ENCODE data around the gene DOLK.

DOLK gene

GRCh38 chr9:128933731-128934130 is 13.7 kb downstream of the DOLK start:
- no peak for DNase-seq (ENCODE audit: low read depth)

GRCh38 chr9:128929560-128929959 is 17.8 kb downstream of the DOLK start:
- DNase-seq (ENCODE audit: low read depth): no peak

DNA sequence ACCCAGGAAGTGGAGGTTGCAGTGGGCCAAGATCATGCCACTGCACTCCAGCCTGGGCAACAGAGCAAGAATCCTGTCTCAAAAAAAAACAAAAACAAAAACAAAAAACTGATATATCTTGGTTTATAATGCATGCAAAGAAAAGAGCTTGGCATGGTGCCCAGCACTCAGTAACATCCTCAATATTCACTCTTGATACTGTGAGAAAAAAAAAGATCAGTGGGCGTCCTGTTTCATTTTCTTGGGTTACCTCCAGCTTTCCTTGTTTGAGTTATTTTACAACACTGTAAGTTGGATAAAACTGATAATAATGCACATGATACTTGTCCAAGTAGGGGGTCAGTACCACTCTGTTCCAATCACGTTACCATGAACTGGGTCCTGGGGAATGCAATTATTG is 18.8 kb downstream of the DOLK start:
- no peak for DNase-seq (ENCODE audit: low read depth)

DNA sequence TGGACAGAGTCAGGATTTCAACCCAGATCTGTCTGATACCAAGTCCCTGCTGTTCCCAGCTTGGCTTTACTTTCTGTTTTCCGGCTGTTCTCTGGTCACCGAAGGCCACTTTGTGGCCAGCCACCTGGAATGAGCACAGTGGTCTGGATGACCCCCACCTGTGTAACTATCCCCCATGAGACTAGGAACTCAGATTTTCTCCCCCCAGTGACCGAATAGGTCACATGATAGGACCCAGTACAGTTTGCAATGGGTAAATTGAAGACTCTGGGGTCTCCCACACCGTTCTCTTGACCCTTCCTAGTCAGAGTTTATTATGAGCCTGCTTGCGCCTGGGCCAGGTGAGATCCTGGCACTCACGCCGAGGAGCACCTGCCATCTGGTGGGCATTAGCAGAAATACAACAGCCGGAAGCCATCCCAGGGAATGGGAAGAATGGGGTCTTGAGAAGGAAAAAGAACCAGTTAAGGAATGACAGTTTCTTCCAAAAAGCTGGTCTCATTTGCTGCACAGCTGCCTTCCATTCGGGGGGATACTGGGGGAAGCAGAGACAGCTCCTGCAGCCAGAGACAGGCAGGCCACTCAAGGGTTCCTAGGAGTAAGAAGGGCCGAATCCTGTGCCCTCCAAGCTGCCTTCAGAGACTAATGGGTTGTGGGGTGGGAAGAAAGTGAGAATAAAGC is 19.5 kb downstream of the DOLK start:
- no peak for DNase-seq (ENCODE audit: low read depth)

DNA sequence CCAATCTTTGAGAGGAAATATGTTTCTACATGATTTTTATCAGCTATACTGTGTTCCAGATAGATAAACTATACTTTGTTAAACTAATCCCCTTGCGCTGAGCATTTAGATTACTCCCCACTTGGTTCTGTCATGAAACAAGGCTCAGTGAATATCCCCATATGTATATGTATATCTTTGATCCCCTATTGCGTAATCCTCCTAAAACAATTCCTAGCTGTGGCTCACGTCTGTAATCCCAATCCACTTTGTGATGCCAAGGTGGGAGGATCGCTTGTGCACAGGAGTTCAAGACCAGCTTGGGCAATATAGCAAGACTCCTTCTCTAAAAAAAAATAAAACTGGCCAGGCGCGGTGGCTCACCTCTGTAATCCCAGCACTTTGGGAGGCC is 23.9 kb downstream of the DOLK start:
- DNase-seq (ENCODE audit: low read depth): no peak

DNA sequence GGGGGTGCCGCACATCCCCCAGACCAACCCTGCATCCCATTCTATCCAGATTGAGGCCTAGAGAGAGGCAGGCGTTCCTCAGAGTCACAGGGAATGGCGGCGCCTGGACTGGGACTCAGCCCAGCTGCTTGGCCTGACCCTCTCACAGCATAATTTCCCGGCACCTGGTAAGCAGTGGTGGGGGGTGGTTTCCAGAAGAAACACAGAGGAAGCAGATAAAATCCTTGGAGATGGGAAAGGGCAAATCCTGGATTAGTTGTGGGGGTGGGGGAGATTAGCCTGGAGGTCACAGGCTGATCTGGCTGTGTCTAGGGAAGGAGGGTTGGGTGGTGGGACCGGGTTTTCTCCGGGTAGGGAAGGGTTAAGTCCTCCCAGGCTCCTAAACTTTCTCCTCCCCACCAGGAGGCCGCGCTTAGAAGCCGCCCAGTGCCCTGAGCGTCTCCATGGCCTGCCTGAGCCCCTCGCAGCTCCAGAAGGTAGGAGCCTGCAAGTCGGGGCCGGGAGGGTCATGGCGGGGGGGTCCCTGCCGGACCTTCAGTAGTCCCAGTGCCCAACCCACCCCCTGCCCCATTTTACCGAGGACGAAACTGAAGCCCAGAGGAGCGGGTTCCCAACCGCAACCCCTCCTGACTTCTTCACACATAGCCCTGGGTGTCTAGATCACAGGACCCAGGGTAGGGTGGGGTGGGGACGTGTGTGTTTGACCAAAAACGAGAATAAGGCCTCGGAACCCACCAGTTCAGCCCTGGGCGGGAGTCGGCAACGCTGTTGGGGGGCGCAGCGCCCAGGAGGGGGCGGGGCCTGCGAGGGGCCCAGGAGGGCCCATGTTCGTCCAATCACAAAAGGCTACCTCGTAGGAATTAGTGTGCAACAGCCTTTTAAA is 25.3 kb downstream of the DOLK start:
- DNase-seq (ENCODE audit: low read depth): no peak

GRCh38 chr9:128920381-128921058 is 26.9 kb downstream of the DOLK start, which contains the start of gene PHYHD1:
TSS of gene PHYHD1 (plus strand) at chr9:128920982. CDS start at chr9:128922324, 1,342 bp downstream.
- DNase-seq (ENCODE audit: low read depth): no peak

- DNase-seq (ENCODE audit: low read depth): no peak
Observed at GRCh38 chr9:128919402-128920089, 27.9 kb downstream of the DOLK start.

DNA sequence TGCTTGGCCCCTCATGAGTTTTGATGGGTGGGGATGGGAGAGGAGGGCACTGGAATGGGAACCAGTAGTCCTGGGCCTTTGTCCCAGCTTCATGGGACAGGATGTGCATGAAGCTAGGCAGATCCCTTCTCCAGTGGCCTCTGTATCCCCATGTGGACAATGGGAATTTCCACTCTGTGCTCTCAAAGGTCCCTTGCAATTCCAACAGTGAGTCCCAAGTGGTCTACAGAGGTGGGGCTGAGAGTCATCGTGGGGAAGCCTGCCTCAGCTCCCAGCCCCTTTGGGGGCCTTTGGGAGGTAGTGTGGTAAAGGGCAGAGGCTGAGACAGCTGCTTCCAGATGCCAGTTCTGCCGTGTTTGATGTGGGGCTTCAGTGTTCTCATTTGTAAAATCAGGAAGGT is 28.5 kb downstream of the DOLK start:
- no peak for DNase-seq (ENCODE audit: low read depth)

GRCh38 chr9:128917151-128917849 is 30.1 kb downstream of the DOLK start:
- DNase-seq (ENCODE audit: low read depth): no peak

DNA sequence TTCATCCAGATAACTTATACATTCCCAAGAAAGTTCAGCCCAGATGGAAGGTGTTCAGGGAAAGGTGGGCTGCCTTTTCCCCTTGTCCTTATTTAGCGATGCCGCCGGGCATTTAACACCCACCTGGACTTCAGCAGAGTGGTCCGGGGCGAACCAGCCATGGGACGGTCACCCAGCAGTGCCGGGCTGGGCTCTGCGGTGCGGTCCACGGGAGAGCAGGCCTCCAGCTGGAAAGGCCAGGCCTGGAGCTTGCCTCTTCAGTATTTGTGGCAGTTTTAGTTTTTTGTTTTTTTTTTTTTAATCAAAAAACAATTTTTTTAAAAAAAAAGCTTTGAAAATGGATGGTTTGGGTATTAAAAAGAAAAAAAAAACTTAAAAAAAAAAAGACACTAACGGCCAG is 30.7 kb downstream of the DOLK start:
- DNase-seq (ENCODE audit: low read depth): no peak

DNA sequence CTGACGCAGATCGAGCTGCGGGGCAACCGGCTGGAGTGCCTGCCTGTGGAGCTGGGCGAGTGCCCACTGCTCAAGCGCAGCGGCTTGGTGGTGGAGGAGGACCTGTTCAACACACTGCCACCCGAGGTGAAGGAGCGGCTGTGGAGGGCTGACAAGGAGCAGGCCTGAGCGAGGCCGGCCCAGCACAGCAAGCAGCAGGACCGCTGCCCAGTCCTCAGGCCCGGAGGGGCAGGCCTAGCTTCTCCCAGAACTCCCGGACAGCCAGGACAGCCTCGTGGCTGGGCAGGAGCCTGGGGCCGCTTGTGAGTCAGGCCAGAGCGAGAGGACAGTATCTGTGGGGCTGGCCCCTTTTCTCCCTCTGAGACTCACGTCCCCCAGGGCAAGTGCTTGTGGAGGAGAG is 31.2 kb downstream of the DOLK start:
- no peak for DNase-seq (ENCODE audit: low read depth)

GRCh38 chr9:128913995-128914772 is 33.2 kb downstream of the DOLK start:
- DNase-seq (ENCODE audit: low read depth): no peak

DNA sequence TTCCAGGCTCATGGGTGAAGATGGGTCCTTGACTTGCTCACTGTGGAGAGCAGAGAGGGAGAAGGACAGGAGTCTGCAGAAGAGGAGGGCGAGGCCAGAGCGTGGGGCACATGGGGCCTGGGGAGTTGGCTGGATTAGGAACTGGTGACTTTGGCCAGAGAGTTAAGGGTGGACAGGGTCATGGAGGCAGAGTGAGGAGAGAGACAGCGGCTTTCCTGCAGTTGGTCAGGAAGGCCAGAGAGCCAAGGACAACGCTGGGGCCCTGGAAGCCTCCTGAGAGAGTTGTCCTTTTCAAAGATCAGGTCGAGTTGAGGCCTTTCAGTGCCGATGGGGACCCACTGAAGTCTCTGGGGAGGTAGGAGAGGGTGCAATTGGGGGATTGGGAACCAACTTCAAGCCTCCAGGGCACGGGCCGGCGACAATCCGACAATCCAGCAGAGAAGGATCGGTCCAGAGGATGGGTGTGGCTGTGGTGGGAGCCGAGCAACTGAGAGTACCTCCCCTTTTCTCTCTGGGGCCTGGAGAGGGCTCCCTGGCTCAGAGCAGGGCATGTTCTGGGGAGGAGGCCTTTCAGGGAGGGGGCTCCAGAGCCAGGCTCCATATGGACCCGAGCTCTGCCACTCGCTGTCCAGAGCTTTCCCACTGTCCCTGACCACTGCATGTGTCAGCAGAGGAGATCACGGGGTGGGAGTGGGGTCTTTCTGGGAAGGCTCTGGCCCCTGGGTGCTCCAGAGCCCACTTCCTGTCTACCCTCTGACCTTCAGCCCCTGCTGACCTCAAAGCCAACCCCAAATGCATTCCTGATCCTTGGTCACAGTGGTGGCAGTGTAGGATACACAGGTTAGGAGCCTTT is 34.1 kb downstream of the DOLK start:
- no peak for DNase-seq (ENCODE audit: low read depth)

- no peak for DNase-seq (ENCODE audit: low read depth)
Observed at GRCh38 chr9:128912270-128912853, 35.0 kb downstream of the DOLK start.

GRCh38 chr9:128911529-128912035 is 35.8 kb downstream of the DOLK start:
- DNase-seq (ENCODE audit: low read depth): peak; percentile 84

GRCh38 chr9:128910906-128911305 is 36.5 kb downstream of the DOLK start:
- no peak for DNase-seq (ENCODE audit: low read depth)

DNA sequence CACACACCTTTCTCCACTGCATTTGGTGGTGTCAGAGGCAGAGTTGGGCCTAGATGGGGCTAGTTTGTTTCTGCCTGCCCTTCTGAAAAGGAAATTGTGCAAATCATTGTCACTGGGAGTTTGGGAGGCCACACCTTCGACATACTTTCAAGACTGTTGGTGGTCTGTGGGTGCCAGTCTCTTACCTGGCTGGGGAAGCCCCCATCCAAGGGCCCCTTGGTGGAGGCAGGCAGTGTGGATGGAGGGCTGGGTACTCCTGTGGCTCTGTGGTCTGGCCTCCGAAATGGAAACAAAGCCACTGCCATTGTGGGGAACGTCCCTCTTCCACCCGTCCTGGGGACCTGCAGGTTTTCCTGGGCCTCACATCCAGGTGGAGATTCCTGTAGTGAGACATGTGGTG is 37.5 kb downstream of the DOLK start:
- no peak for DNase-seq (ENCODE audit: low read depth)

- no peak for DNase-seq (ENCODE audit: low read depth)
Observed at GRCh38 chr9:128908372-128908771, 39.0 kb downstream of the DOLK start.

Measured in CMK (cell line).